GM19395 (cell line): ENCODE results near the gene MAPK9.

Experiments used
- ATAC-seq: cut with Tn5 transposase; IDR thresholded peaks from one replicate; pipeline ENCODE4 v1.9.1; 2021; ENCODE audit warnings: mild to moderate bottlenecking, moderate library complexity; ENCODE audit not compliant: unreplicated experiment

Gene MAPK9

GRCh38 chr5:180291943-180292831 lies at the start of gene MAPK9:
TSS of gene MAPK9 (minus strand) at chr5:180292083. CDS start at chr5:180280561, 11,522 bp downstream.
- ATAC-seq, result peak; percentile 77

GRCh38 chr5:180341595-180341994 lies 49.7 kb upstream of the MAPK9 start:
- ATAC-seq, result no peak

- ATAC-seq, result no peak
These were observed 49.0 kb upstream of the MAPK9 start for GRCh38 chr5:180340856-180341255.

GRCh38 chr5:180339583-180340183 lies 47.8 kb upstream of the MAPK9 start:
- ATAC-seq, result no peak

GRCh38 chr5:180338001-180338707 lies 46.3 kb upstream of the MAPK9 start:
- no peak for ATAC-seq

- no peak for ATAC-seq
These were observed 44.5 kb upstream of the MAPK9 start for GRCh38 chr5:180336234-180337020.

GRCh38 chr5:180335614-180336233 lies 43.8 kb upstream of the MAPK9 start:
- no peak for ATAC-seq

- ATAC-seq, result no peak
These were observed 43.1 kb upstream of the MAPK9 start for GRCh38 chr5:180334751-180335613.

- ATAC-seq, result no peak
These were observed 42.3 kb upstream of the MAPK9 start for GRCh38 chr5:180334176-180334575.

- no peak for ATAC-seq
These were observed 41.8 kb upstream of the MAPK9 start for GRCh38 chr5:180333661-180334060.

- no peak for ATAC-seq
These were observed 41.0 kb upstream of the MAPK9 start for GRCh38 chr5:180332861-180333260.

- ATAC-seq, result no peak
These were observed 40.2 kb upstream of the MAPK9 start for GRCh38 chr5:180332051-180332517.

- ATAC-seq, result no peak
These were observed 39.7 kb upstream of the MAPK9 start for GRCh38 chr5:180331647-180331950.

- ATAC-seq, result no peak
These were observed 39.1 kb upstream of the MAPK9 start for GRCh38 chr5:180330810-180331646.

- ATAC-seq, result no peak
These were observed 38.4 kb upstream of the MAPK9 start for GRCh38 chr5:180330270-180330648.

GRCh38 chr5:180329606-180330269 lies 37.9 kb upstream of the MAPK9 start:
- ATAC-seq, result no peak

- ATAC-seq, result no peak
These were observed 37.2 kb upstream of the MAPK9 start for GRCh38 chr5:180329138-180329435.
